ENCODE results near the gene BRINP3. TPM values are rescaled to one million over a fixed set of nuclear protein-coding genes. Genes with fewer than 3 reads are reported as not detected.

Gene BRINP3
- total RNA-seq, 1 donor from 2014 or later, result not detected

DNA sequence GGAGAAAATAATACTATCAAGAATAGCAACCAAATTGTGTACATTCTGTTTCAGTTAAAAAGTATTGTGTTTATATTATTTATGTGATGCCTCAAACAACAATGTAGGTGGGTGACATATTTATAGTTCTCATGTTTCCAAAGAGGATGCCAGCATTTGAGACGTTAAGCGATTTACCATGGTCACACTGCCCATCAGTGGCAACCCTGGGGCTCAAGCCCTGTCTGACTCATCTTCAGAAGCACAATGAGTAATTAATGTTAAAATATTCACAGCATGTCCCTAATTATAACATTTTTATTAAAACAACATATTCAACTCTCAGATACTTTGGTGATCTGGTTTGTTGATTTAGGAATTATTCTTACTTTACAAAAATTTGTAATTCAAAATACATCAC, 409.4 kb downstream of the BRINP3 start:
- Mint-ChIP-seq H3K9me3 (ENCODE audit: low read depth) (peaks cover 2% of the 10 kb centered on the region), H3K36me3 (ENCODE audit: low read depth) (no peaks in the 10 kb centered on the region), H3K4me3 (ENCODE audit: unreplicated experiment) (no peak overlapping the region), H3K27me3 (ENCODE audit: low read depth) (no peaks in the 10 kb centered on the region), H3K27ac (ENCODE audit: unreplicated experiment) (no peak overlapping the region), H3K4me1 (ENCODE audit: low read depth) (no peaks in the 10 kb centered on the region)
- no peak for DNase-seq (ENCODE audit: low spot score)
- TF ChIP-seq CTCF (IDR thresholded peaks at IDR 0.05), result no peak

- Mint-ChIP-seq H3K4me1 (ENCODE audit: low read depth) (no peaks in the 10 kb centered on the region), H3K9me3 (ENCODE audit: low read depth) (peaks cover 2% of the 10 kb centered on the region), H3K36me3 (ENCODE audit: low read depth) (no peaks in the 10 kb centered on the region), H3K27me3 (ENCODE audit: low read depth) (no peaks in the 10 kb centered on the region), H3K4me3 (ENCODE audit: unreplicated experiment) (no peak overlapping the region), H3K27ac (ENCODE audit: unreplicated experiment) (no peak overlapping the region)
- no peak for TF ChIP-seq CTCF (IDR thresholded peaks at IDR 0.05)
- no peak for DNase-seq (ENCODE audit: low spot score)
These were observed 410.1 kb downstream of the BRINP3 start for GRCh38 chr1:190067592-190067991.

DNA sequence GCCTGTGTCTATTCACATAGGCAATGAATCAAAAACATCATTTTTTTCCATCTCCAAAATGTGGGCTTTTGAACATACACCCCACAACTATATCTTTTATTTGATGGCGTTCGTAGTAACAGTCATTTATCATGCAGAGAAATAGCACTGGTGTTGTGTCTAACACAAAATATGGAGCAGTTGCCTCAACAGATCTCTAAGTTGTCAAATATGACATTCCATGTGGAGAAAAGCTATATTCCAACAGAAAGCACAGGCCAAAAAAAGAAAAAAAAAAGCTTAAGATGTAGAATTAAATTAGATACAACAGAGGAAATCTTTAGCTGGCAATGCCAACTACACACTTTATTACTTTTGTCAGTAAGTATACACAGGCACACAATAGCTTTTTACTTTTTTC, 411.7 kb downstream of the BRINP3 start:
- Mint-ChIP-seq H3K36me3 (ENCODE audit: low read depth) (no peaks in the 10 kb centered on the region), H3K4me3 (ENCODE audit: unreplicated experiment) (no peak overlapping the region), H3K9me3 (ENCODE audit: low read depth) (peaks cover 2% of the 10 kb centered on the region), H3K27me3 (ENCODE audit: low read depth) (no peaks in the 10 kb centered on the region), H3K4me1 (ENCODE audit: low read depth) (no peaks in the 10 kb centered on the region), H3K27ac (ENCODE audit: unreplicated experiment) (no peak overlapping the region)
- no peak for TF ChIP-seq CTCF (IDR thresholded peaks at IDR 0.05)
- DNase-seq (ENCODE audit: low spot score), result no peak

- no peaks in the 10 kb centered on the region for H3K27me3 Mint-ChIP-seq (ENCODE audit: low read depth)
- no peak for DNase-seq (ENCODE audit: low spot score)
- peaks cover 8% of the 10 kb centered on the region for H3K4me1 Mint-ChIP-seq (ENCODE audit: low read depth)
- H3K36me3 Mint-ChIP-seq (ENCODE audit: low read depth), result peaks cover 3% of the 10 kb centered on the region
- peaks cover 11% of the 10 kb centered on the region for H3K9me3 Mint-ChIP-seq (ENCODE audit: low read depth)
- no peak overlapping the region for H3K4me3 Mint-ChIP-seq (ENCODE audit: unreplicated experiment)
- no peak overlapping the region for H3K27ac Mint-ChIP-seq (ENCODE audit: unreplicated experiment)
- TF ChIP-seq CTCF (IDR thresholded peaks at IDR 0.05), result no peak
These were observed 428.4 kb downstream of the BRINP3 start for GRCh38 chr1:190049314-190049713.
